MM.1S (cell line): ENCODE measurements around the gene MVB12B.

Experiments used
- DNase-seq: peaks from one replicate; pipeline ENCODE4 v3.0.0-alpha.2; 2015
- H2AFZ ChIP-seq: fragments of 300-600 bp; sonication (generic); 2 replicates; pipeline ENCODE4 v1.6.0; 2016; ENCODE audit warnings: antibody characterized with exemption, low read length
- H3F3A ChIP-seq: fragments of 300-600 bp; sonication (generic); 2 replicates; pipeline ENCODE4 v1.6.1; 2016; ENCODE audit warnings: mild to moderate bottlenecking, antibody characterized with exemption, low read length, moderate library complexity, mixed read lengths; ENCODE audit not compliant: insufficient read depth
- H3K27ac ChIP-seq: fragments of 300-600 bp; sonication (generic); 2 replicates; pipeline ENCODE4 v1.5.1; 2016; ENCODE audit warnings: mild to moderate bottlenecking, low read length
- H3K27me3 ChIP-seq: fragments of 300-600 bp; sonication (generic); replicated peaks from 2 replicates; pipeline ENCODE4 v1.6.0; 2016; ENCODE audit warnings: low read length; ENCODE audit not compliant: insufficient read depth
- H3K36me3 ChIP-seq: fragments of 300-600 bp; sonication (generic); replicated peaks from 2 replicates; pipeline ENCODE4 v1.6.1; 2016; ENCODE audit warnings: mild to moderate bottlenecking, low read length, mixed read lengths; ENCODE audit not compliant: insufficient read depth
- H3K4me1 ChIP-seq: fragments of 300-600 bp; sonication (generic); 2 replicates; pipeline ENCODE4 v1.6.1; 2016; ENCODE audit warnings: low read length, mixed read lengths
- H3K4me2 ChIP-seq: fragments of 300-600 bp; sonication (generic); 2 replicates; pipeline ENCODE4 v1.6.0; 2016; ENCODE audit warnings: low read depth, low read length
- H3K4me3 ChIP-seq: fragments of 300-600 bp; sonication (generic); 2 replicates; pipeline ENCODE4 v1.5.1; 2016; ENCODE audit warnings: low read length, mixed read lengths
- H3K79me2 ChIP-seq: fragments of 300-600 bp; sonication (generic); 2 replicates; pipeline ENCODE4 v1.6.1; 2016; ENCODE audit warnings: mixed run types, low read length, mixed read lengths
- H3K9ac ChIP-seq: fragments of 300-600 bp; sonication (generic); 2 replicates; pipeline ENCODE4 v1.6.1; 2016; ENCODE audit warnings: low read length, mixed read lengths
- H3K9me2 ChIP-seq: fragments of 300-600 bp; sonication (generic); replicated peaks from 2 replicates; pipeline ENCODE4 v1.6.1; 2016; ENCODE audit warnings: mild to moderate bottlenecking, low read length, mixed read lengths; ENCODE audit not compliant: insufficient read depth
- H3K9me3 ChIP-seq: fragments of 300-600 bp; sonication (generic); replicated peaks from 2 replicates; pipeline ENCODE4 v1.6.1; 2016; ENCODE audit warnings: mild to moderate bottlenecking, low read length, mixed read lengths; ENCODE audit not compliant: insufficient read depth
- H4K20me1 ChIP-seq: fragments of 300-600 bp; sonication (generic); 2 replicates; pipeline ENCODE4 v1.6.1; 2016; ENCODE audit warnings: mild to moderate bottlenecking, low read length, moderate library complexity, mixed read lengths; ENCODE audit not compliant: insufficient read depth
- EZH2 ChIP-seq: fragments of 300-600 bp; sonication (generic); optimal IDR thresholded peaks from 2 replicates; pipeline ENCODE3; 2017; ENCODE audit warnings: low read depth, mild to moderate bottlenecking, antibody characterized with exemption, low read length, mixed read lengths
- EZH2phosphoT487 ChIP-seq: fragments of 300-600 bp; sonication (generic); IDR thresholded peaks from 2 replicates; pipeline ENCODE4 v1.6.1; 2018; ENCODE audit warnings: antibody characterized with exemption, low read length
- TF ChIP-seq, protein P1 (sequence below): fragments of 300-600 bp; sonication (generic); IDR thresholded peaks from 2 replicates; pipeline ENCODE4 v1.5.1; 2016; ENCODE audit warnings: antibody characterized with exemption, low read length, mixed read lengths

MVB12B gene

DNA sequence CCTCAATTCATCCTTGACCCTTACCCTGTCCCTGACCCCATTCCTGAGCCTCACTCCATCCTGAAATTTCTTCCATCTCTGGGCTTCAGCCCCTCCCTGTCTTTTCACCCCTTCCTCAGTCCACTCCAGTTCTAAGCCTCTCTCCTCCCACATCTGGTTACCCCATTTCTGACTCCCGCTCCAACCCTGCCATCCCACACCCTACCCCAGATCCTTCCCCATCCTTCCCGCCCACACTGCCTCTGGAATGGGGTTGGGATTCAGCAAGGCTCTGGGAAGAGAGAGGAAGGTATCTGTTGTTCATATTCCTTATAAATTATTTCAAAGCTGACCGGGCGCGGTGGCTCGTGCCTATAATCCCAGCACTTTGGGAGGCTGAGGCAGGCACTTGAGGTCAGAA is 29.9 kb upstream of the MVB12B start:
- H3K4me1 ChIP-seq = no peaks in the 10 kb centered on the region
- H3K4me2 ChIP-seq = no peak overlapping the region
- no peak overlapping the region for H2AFZ ChIP-seq
- H3K79me2 ChIP-seq = no peaks in the 10 kb centered on the region
- no peak overlapping the region for H3K9ac ChIP-seq
- no peak overlapping the region for H3K4me3 ChIP-seq
- no peaks in the 10 kb centered on the region for H4K20me1 ChIP-seq
- TF ChIP-seq EZH2 (no peak), EZH2phosphoT487 (no peak)
- TF ChIP-seq, protein P1, sequence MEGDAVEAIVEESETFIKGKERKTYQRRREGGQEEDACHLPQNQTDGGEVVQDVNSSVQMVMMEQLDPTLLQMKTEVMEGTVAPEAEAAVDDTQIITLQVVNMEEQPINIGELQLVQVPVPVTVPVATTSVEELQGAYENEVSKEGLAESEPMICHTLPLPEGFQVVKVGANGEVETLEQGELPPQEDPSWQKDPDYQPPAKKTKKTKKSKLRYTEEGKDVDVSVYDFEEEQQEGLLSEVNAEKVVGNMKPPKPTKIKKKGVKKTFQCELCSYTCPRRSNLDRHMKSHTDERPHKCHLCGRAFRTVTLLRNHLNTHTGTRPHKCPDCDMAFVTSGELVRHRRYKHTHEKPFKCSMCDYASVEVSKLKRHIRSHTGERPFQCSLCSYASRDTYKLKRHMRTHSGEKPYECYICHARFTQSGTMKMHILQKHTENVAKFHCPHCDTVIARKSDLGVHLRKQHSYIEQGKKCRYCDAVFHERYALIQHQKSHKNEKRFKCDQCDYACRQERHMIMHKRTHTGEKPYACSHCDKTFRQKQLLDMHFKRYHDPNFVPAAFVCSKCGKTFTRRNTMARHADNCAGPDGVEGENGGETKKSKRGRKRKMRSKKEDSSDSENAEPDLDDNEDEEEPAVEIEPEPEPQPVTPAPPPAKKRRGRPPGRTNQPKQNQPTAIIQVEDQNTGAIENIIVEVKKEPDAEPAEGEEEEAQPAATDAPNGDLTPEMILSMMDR = no peak
- H3K27me3 ChIP-seq = no peaks in the 10 kb centered on the region
- DNase-seq = no peak
- H3F3A ChIP-seq = no peaks in the 10 kb centered on the region
- no peaks in the 10 kb centered on the region for H3K9me3 ChIP-seq
- no peaks in the 10 kb centered on the region for H3K36me3 ChIP-seq
- H3K27ac ChIP-seq = no peak overlapping the region
- H3K9me2 ChIP-seq = no peaks in the 10 kb centered on the region

DNA sequence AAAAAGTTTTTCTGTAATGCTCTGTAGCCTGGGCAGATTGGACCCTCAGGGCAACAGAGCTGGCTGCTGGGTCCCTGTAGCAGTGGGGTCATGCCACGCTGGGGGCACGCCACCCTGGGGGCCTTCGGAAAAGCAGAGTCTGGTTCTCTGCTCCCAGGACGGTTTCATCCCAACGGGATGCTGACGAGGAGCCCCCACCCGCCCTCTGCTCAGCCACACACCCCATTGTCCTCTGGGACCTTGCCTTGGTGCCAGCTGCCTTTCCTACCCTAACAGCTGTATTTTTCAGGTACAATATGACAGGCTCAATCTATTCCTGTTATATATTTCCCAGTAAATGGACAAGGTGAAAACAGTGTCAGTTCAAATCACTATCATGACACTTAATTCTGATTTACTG is 29.0 kb upstream of the MVB12B start:
- Histone ChIP-seq H3K4me2 (no peak overlapping the region), H3K79me2 (no peaks in the 10 kb centered on the region), H3K4me1 (no peaks in the 10 kb centered on the region), H3K27ac (no peak overlapping the region), H2AFZ (no peak overlapping the region), H3K9me3 (no peaks in the 10 kb centered on the region), H3F3A (no peaks in the 10 kb centered on the region), H3K9me2 (no peaks in the 10 kb centered on the region), H4K20me1 (no peaks in the 10 kb centered on the region), H3K4me3 (no peak overlapping the region), H3K27me3 (no peaks in the 10 kb centered on the region), H3K36me3 (no peaks in the 10 kb centered on the region), H3K9ac (no peak overlapping the region)
- no peak for TF ChIP-seq EZH2
- TF ChIP-seq, protein P1 = no peak
- TF ChIP-seq EZH2phosphoT487 = no peak
- DNase-seq = no peak

DNA sequence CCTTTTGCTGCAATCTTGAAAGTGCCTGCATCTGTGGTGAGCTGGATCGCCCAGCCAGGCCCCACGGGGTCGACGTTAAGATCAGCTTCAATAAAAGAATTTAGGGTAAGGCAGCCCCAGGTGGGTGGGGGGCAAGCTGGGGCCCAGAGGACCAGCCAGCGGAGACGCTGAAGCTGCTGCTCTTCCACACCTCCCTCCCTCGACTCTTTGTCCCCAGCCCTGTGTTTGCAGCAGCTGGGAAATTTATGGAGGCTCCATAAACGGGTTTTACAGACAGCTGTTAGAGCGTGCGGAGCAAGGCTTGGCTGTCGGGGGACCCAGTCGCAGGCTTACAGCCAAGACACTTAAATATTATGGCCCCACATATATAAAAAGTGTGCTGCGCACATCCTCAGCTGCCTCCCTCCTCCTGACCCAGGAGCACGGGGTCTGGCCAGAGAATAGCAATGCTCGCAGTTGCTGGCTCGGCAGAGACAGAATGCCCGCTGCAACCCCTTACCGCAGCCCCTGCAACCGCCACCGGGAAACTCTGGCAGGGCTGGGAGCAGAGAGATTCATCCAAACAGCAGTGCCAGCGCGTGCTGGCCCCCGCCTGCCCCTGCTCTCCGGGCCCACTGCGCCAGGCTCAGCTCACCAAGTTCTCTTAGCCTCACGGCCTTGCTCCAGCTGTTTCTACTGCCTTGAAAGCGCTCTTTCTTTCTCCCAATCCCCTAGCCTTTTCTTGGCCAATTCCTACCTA is 28.4 kb upstream of the MVB12B start:
- Histone ChIP-seq H3K4me2 (no peak overlapping the region), H3K27me3 (no peaks in the 10 kb centered on the region)

More for the DNA sequence above, 28.4 kb upstream of the MVB12B start:
- no peaks in the 10 kb centered on the region for H3F3A ChIP-seq
- H3K36me3 ChIP-seq = no peaks in the 10 kb centered on the region
- no peak overlapping the region for H3K9ac ChIP-seq
- no peak overlapping the region for H3K27ac ChIP-seq
- H3K4me3 ChIP-seq = no peak overlapping the region
- no peak for DNase-seq
- TF ChIP-seq EZH2 (no peak), EZH2phosphoT487 (no peak)
- TF ChIP-seq, protein P1 = no peak
- no peak overlapping the region for H2AFZ ChIP-seq
- H3K9me3 ChIP-seq = no peaks in the 10 kb centered on the region
- no peaks in the 10 kb centered on the region for H4K20me1 ChIP-seq
- H3K79me2 ChIP-seq = no peaks in the 10 kb centered on the region
- H3K4me1 ChIP-seq = no peaks in the 10 kb centered on the region
- H3K9me2 ChIP-seq = no peaks in the 10 kb centered on the region
